Astrocyte of the hippocampus (primary cell): Measurements from ENCODE around the gene AGBL4.

ENCODE experiments used
- DNase-seq: peaks from one replicate; pipeline ENCODE4 v3.0.0; 2011; ENCODE audit warnings: low read depth, low spot score

Gene AGBL4

DNA sequence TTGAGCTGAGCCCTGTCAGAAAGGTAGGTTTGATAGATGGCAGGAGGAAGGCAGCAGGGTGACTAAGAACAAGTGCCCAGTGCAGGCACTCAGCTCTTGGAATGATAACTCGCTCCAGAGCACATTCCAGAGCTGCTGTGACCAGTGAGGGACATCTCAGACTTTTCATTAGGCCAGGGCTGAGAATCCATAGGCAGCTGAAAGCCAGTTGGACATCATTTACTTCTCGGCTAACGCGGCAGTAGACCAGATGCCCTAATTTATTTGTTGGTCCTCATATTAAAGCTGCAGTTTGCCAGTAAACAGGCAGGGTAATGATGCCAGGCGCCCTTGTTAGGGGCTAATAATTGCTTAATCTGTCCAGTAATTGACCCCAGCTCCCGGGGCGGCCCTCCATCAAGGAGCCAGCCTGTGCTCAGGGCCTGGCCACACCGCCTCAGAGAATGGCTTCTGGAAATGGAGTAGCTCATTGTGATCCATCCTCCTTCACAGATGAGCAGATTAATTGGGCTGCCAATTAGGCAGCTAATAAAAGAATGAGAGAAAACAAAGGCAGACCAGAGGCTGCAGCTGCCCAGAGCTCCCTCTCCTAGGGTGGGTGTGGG lies 1369.0 kb downstream of the AGBL4 start:
- peak; percentile 28 for DNase-seq

DNA sequence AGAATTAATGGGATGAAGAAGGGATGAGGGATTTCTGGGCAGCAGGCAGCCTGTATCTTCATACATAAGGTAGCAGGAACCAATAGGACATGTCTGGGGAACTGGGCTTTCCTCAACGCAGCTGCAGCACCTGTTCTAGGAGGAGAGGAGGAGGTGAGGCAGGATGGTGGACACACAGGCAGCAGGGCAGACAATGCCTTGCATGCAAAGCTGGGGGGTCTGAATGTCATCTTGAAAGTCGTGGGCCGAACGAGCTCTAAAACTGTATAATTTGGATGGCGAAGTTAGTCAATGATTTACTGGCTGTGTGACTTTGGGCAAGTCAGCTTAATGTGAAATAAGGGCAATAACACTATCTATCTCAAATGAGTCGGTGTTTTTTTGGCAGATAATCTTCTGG lies 1371.4 kb downstream of the AGBL4 start:
- DNase-seq, result no peak

- DNase-seq, result no peak
Measured at GRCh38 chr1:48649880-48650279, 1373.9 kb downstream of the AGBL4 start.

DNA sequence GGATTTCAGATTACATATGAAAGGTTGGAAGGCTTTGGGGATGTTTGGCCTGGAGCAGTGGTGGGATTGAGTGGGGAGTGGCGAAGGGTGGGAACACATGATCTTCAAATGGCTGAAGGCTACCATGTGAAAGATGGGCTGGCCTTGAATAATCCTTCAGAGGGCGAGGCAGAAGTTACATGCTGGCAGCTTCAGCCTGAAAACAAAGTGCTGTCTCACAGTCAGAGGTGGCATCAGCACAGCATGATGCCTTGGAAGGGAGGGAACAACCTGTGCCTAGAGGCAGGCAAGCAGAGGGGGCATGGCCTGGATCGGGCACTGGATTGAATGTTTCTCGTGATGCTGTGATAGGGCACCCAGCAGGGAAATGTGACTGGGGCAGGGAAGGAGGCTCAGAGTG lies 1377.9 kb downstream of the AGBL4 start:
- no peak for DNase-seq

GRCh38 chr1:48644905-48645605 lies 1378.7 kb downstream of the AGBL4 start:
- peak; percentile 3 for DNase-seq

GRCh38 chr1:48644190-48644900 lies 1379.4 kb downstream of the AGBL4 start:
- DNase-seq, result no peak

DNA sequence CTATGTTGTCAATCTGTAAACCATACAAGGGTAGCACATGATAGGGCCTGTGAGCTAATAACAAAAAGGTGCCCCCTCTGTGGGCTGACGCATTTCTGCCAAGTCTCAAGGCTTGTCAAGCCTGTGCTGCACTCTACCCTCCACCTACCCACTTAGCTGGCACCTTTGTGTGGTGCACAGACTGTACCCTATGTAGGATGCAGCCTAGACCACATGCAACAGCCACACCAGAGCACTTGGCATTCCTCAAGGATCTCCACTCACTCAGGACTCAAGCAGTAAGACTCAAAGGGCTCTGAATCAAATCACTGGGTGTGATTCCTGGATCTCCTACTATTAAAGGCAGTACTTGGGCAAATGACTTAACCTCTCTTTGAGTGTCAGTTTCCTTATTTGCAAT lies 1380.6 kb downstream of the AGBL4 start:
- no peak for DNase-seq

- DNase-seq, result no peak
Measured at GRCh38 chr1:48640836-48641492, 1382.8 kb downstream of the AGBL4 start.

DNA sequence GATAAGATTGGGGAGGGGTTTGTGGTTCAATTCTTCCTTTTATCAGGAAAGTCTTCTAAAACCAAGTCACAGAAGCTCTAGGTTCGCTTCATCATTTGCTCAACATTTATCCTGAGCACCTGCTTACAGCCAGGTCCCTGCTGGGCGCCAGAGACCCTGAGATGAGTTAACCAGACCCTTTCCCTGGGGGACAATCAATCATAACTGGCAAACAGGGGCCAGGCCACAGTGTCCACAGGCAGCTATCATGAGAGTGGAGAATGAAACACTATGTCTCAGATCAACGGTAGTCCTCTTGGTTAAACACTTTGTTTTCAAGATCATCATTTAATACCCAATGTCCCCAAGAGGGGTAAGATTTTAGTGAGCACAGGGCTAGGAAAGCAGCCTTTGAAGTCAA lies 1393.9 kb downstream of the AGBL4 start:
- no peak for DNase-seq

DNA sequence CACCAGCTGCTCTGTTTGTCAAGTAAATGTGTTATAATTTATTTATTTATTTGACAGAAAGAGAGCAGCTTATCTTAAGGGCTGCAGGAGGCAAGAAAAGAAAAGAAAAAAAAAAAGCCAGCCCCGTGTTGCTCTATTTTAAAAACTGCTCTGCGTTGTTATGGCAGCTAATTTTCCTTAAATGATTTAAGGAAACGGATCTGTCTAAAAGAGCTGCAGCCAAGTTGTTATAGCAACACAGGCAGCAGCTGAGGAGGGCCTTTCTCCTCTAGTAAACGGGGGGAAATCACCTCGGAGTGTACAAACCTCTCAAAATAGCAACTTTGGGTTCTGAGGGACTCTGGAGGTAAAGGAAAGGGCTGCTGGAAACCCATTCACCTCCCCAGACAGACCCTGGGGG lies 1396.3 kb downstream of the AGBL4 start:
- DNase-seq, result no peak

DNA sequence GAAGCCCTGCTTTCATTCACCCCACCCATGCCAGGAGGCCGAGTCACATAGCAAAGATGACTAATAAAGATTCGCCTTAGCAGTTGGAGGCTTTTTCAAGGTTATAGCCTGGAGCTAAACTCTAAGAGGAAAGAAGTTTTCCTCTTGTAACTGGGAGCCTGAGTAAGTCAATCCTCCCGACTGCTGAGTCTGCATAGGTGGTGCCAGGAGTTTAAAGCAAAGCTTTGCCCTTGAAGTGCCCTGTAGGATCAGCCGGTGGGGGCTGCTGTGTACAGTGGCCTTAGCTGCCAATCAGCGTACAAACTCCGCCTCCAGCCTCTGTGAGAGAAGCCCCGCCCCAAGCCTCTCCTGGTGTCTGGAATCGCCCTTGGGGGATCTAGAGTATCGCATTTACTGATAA lies 1404.2 kb downstream of the AGBL4 start:
- DNase-seq, result peak; percentile 23

- DNase-seq, result peak; percentile 69
Measured at GRCh38 chr1:48617252-48617651, 1406.5 kb downstream of the AGBL4 start.

DNA sequence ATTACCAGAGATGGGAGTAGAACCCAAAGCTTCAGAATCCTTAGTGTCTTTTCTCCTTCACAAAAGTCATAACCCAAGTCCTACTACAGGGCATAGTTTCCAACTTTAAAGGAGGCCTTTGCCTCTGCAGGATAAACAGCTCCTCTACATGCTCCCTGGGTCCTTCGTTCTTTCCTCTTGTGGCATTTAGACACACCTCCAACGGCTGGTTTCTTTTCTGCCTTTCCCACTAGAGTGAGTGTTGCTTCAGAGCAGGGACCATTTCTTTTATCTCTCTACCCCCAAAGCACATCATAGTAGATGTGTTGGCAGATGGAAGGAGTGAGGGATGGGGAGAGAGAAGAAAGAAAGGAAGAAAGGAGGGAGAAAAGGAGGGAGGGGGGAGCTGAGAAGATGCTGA lies 1407.0 kb downstream of the AGBL4 start:
- no peak for DNase-seq

GRCh38 chr1:48611841-48612240 lies 1411.9 kb downstream of the AGBL4 start:
- DNase-seq, result no peak

GRCh38 chr1:48610628-48611542 lies 1412.9 kb downstream of the AGBL4 start:
- DNase-seq, result peak; percentile 78

DNA sequence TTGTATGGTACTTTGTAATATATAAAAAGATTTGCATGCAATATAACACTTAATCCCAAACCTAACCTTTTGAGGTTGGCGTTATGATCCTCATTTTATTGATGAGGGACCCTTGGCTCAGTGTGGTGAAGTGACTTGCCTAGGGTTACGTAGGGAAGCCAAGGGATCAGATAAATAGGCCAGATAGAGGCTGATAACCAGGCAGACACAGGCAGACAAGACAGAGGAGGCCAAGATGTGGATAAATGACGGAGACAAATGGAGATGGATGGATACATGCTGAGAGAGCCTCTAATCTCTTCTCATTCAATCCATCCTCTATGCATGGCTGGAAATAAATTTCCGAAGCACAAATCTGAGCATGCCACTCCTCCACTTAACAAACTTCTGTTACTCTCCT lies 1414.9 kb downstream of the AGBL4 start:
- DNase-seq, result no peak

DNA sequence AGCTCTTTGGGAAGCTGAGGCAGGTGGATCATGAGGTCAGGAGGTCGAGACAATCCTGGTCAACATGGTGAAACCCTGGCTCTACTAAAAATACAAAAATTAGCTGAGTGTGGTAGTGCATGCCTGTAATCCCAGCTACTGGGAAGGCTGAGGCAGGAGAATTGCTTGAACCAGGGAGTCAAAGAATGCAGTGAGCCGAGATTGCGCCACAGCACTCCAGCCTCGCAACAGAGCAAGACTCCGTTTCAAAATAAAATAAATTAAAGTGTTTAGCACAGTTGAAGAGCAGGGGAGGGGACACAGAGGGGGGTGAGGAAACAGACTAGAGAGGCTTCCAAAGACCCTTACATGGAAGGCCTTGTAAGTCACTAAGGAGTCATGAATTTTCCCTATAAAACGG lies 1420.5 kb downstream of the AGBL4 start:
- no peak for DNase-seq

DNA sequence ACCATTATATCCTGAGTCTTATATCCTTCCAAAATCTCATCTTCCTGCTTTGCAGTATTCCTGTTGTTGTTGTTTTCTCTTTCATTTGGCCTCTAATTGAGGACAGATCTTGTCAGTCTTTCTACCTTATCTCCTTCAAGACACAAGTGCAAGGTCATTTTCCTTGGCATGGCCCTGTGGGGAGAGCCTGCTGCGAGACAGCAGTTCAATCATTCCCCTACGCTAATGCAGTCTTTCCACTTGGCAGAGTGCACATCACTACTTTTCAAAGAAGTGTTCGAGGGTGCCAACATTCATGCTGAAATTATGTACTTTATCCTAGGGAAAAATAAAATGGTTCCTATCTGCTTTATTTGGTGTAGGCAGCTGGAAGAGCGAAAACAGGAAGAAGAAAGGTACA lies 1421.4 kb downstream of the AGBL4 start:
- DNase-seq, result no peak

- DNase-seq, result no peak
Measured at GRCh38 chr1:48600182-48600581, 1423.6 kb downstream of the AGBL4 start.

DNA sequence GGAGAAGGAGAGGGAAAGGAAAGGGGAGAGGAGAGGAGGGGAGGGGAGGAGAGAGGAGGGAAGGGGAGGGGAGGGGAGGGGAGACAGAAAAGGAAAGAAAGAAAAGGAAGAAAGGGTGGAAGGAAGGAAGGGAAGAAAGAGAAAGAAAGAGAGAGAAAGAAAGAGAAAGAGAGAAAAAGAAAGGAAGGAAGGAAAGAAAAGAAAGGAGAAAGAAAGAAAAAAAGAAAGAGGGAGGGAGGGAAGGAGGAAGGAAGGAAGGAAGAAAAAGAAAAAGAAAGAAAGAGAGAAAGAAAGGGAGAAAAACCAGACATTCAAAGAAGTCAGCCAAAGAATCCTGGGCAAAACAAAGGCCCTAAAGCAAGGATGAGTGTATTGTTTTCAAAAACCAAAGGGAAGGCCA lies 1426.1 kb downstream of the AGBL4 start:
- no peak for DNase-seq

- DNase-seq, result peak; percentile 41
Measured at GRCh38 chr1:48596046-48596445, 1427.7 kb downstream of the AGBL4 start.
